ENCODE data around the gene NAT14. TPM values are rescaled to one million over a fixed set of nuclear protein-coding genes. Genes with fewer than 3 reads are reported as not detected.

The NAT14 gene
- total RNA-seq, 1 experiment from 2014 or later = 49.6 TPM

DNA sequence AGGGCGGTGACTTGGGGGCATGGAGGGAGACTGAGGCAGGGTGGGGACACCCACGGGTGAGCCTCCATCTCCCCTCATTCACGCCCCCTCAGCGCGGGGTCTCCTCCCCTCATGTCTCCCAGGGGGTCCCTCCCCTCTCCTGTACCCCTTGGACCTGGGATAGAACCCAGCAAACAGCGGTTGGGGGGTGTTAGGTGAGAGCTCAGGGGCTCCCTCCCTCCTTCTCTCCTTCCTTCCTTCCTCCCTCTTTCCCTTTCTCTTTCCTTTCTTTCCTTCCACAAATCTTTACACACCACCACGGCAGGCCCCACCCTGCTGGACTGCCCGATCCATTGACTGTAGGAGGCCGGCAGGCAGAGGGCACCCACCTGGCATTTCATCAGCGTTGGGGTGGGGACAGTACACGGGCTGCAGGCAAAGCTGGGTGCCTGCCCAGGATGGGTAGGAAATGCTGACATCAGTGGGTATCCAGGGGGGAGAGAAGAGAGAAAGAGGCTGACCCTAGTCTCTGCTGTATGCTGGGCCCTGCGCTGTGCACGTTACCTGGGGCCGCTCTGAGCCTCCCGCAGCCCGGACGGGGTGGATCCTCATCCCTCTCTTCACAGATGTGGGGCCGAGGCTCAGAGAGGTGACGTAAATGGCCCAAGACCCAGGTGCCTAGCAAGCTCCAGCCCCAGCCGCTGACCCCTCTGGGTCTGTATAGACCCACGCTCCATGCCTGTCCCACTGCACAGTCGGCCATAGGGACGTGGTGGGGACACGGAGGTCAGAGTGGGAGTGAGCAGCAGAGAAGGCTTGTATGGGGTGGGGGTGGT is 6.8 kb downstream of the NAT14 start:
- DNase-seq = no peak

DNA sequence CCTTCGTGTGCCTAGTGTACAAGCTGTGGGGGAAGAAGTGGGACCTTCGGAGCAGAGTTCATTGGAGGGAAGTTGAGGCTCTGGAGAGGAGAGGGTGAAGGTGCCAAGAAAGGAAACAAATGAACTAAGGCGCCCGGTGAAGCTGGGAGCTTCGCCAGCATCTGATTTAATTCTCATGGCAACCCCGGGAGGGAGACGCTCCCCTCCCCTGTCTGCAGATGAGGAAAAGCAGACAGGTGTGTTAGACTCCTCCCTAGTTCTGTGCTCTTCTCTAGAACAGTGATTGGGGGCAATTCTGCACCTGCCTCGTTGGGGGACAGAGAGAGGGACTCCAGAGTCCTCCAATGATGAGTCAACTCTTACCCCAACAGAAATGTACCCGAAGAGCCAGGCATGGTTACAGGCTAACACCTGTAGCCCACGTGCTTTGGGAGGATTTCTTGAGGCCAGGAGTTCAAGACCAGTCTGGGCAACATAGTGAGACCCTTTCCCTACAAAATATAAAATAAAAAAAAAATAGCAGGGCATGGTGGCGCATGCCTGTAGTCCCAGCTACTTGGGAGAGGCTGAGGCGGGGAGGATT is 7.5 kb downstream of the NAT14 start:
- H3K4me3 Mint-ChIP-seq (ENCODE audit: low read depth, unreplicated experiment) = no peak overlapping the region
- TF ChIP-seq, protein P1, sequence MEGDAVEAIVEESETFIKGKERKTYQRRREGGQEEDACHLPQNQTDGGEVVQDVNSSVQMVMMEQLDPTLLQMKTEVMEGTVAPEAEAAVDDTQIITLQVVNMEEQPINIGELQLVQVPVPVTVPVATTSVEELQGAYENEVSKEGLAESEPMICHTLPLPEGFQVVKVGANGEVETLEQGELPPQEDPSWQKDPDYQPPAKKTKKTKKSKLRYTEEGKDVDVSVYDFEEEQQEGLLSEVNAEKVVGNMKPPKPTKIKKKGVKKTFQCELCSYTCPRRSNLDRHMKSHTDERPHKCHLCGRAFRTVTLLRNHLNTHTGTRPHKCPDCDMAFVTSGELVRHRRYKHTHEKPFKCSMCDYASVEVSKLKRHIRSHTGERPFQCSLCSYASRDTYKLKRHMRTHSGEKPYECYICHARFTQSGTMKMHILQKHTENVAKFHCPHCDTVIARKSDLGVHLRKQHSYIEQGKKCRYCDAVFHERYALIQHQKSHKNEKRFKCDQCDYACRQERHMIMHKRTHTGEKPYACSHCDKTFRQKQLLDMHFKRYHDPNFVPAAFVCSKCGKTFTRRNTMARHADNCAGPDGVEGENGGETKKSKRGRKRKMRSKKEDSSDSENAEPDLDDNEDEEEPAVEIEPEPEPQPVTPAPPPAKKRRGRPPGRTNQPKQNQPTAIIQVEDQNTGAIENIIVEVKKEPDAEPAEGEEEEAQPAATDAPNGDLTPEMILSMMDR (IDR thresholded peaks at IDR 0.05; ENCODE audit: unreplicated experiment) = no peak
- intact Hi-C loops (cut with micrococcal nuclease; ENCODE audit: unreplicated experiment) = no loop called here
- no peaks in the 10 kb centered on the region for H3K9me3 Mint-ChIP-seq (ENCODE audit: low read depth, unreplicated experiment)
- H3K27ac Mint-ChIP-seq (ENCODE audit: unreplicated experiment) = no peak overlapping the region
- CTCF ChIA-PET = no interaction called here
- no peak for DNase-seq
- peaks cover 71% of the 10 kb centered on the region for H3K27me3 Mint-ChIP-seq (ENCODE audit: unreplicated experiment)
- peaks cover 18% of the 10 kb centered on the region for H3K36me3 Mint-ChIP-seq (ENCODE audit: insufficient read depth, unreplicated experiment)
- no TSS peak for BruUV-seq (replicated peaks)
- no peaks in the 10 kb centered on the region for H3K4me1 Mint-ChIP-seq (ENCODE audit: low read depth, unreplicated experiment)

More for the DNA sequence above, 6.8 kb downstream of the NAT14 start:
- Mint-ChIP-seq H3K27me3 (ENCODE audit: unreplicated experiment) (peaks cover 64% of the 10 kb centered on the region), H3K9me3 (ENCODE audit: low read depth, unreplicated experiment) (no peaks in the 10 kb centered on the region), H3K36me3 (ENCODE audit: insufficient read depth, unreplicated experiment) (peaks cover 24% of the 10 kb centered on the region), H3K4me1 (ENCODE audit: low read depth, unreplicated experiment) (no peaks in the 10 kb centered on the region), H3K27ac (ENCODE audit: unreplicated experiment) (no peak overlapping the region), H3K4me3 (ENCODE audit: low read depth, unreplicated experiment) (no peak overlapping the region)
- CTCF ChIA-PET = interaction anchor here (0.9 kb wide), 1 partner anchor 345 kb away, joined by 4 read pairs; no protein-coding TSS in a partner anchor
- TF ChIP-seq, protein P1 (IDR thresholded peaks at IDR 0.05; ENCODE audit: unreplicated experiment) = no peak
- no TSS peak for BruUV-seq (replicated peaks)
- intact Hi-C loops (cut with micrococcal nuclease; ENCODE audit: unreplicated experiment) = no loop called here

DNA sequence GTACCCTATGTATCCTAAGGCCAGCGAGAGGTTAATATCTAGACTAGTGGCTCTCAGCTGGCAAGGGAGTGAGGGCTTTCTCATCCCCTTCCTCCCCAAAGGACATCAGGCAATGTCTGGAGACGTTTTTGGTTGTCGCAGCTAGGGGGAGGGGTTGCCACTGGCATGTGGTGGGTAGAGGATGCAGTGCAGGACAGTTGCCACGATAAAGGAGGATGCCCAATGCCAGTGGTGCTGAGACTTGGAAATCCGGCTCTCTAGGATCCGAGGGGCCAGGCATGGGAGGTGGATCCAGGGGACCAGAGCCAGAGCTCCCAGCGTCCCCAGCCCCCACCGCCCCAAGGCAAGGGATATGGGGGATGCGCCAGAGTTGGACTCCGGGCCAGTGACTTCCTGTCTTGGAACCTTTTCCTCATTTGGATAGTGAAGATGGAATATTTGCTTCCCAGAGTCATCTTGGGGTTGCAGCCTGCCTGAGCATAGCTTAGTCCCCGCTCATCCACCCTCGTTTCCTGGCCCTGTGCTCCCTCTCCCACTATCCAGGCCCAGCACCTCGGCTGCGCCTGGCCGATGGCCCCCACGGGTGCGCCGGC is 8.2 kb downstream of the NAT14 start:
- CTCF ChIA-PET = no interaction called here
- no peaks in the 10 kb centered on the region for H3K9me3 Mint-ChIP-seq (ENCODE audit: low read depth, unreplicated experiment)
- TF ChIP-seq, protein P1 (IDR thresholded peaks at IDR 0.05; ENCODE audit: unreplicated experiment) = no peak
- H3K4me1 Mint-ChIP-seq (ENCODE audit: low read depth, unreplicated experiment) = no peaks in the 10 kb centered on the region
- H3K27ac Mint-ChIP-seq (ENCODE audit: unreplicated experiment) = no peak overlapping the region
- H3K27me3 Mint-ChIP-seq (ENCODE audit: unreplicated experiment) = peaks cover 78% of the 10 kb centered on the region
- no TSS peak for BruUV-seq (replicated peaks)
- peaks cover 11% of the 10 kb centered on the region for H3K36me3 Mint-ChIP-seq (ENCODE audit: insufficient read depth, unreplicated experiment)
- DNase-seq = no peak
- intact Hi-C loops (cut with micrococcal nuclease; ENCODE audit: unreplicated experiment) = no loop called here
- no peak overlapping the region for H3K4me3 Mint-ChIP-seq (ENCODE audit: low read depth, unreplicated experiment)

DNA sequence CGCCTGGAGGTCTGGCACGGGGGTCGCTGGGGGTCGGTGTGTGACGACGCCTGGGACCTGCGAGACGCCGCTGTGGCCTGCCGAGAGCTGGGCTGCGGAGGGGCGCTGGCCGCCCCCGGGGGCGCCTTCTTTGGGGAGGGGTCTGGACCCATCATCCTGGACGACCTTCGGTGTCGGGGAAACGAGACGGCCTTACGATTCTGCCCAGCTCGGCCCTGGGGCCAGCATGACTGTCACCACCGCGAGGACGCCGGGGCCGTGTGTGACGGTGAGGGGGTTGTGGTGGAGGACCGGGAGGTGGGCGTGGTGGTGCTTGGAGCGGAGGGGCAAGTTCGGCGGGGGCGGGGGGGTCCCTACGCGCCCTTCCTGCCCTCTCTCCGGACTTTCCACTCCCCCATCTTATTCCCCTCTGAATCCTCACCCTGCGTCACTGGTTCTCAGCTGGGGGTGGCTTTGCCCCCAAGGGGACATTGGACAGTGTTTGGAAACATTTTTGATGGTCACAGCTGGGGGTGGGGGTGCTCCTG is 8.7 kb downstream of the NAT14 start:
- Mint-ChIP-seq H3K4me1 (ENCODE audit: low read depth, unreplicated experiment) (no peaks in the 10 kb centered on the region), H3K36me3 (ENCODE audit: insufficient read depth, unreplicated experiment) (peaks cover 6% of the 10 kb centered on the region), H3K9me3 (ENCODE audit: low read depth, unreplicated experiment) (no peaks in the 10 kb centered on the region), H3K4me3 (ENCODE audit: low read depth, unreplicated experiment) (no peak overlapping the region), H3K27me3 (ENCODE audit: unreplicated experiment) (peaks cover 82% of the 10 kb centered on the region), H3K27ac (ENCODE audit: unreplicated experiment) (no peak overlapping the region)
- intact Hi-C loops (cut with micrococcal nuclease; ENCODE audit: unreplicated experiment) = no loop called here
- no TSS peak for BruUV-seq (replicated peaks)
- CTCF ChIA-PET = no interaction called here
- DNase-seq = no peak
- TF ChIP-seq, protein P1 (IDR thresholded peaks at IDR 0.05; ENCODE audit: unreplicated experiment) = no peak

All from Calu3 (cell line).